Vagina (tissue), 2 donors: ENCODE results near the gene QRFP.

Experiments used
- POLR2A ChIP-seq, 2 donors: fragments of 450-650 bp; IDR thresholded peaks; one replicate each; pipeline ENCODE4 v1.6.1; 2017; ENCODE audit warnings: antibody characterized with exemption in 2 of 2, mild to moderate bottlenecking in 2 of 2, moderate library complexity in 2 of 2
- POLR2AphosphoS5 ChIP-seq, 2 donors: sonication (generic); formaldehyde crosslinking; IDR thresholded peaks; one replicate each; pipeline ENCODE4 v1.9.0; 2017; ENCODE audit warnings: antibody characterized with exemption in 2 of 2, mild to moderate bottlenecking in 2 of 2, low read depth in 1 of 2; ENCODE audit not compliant: insufficient read depth in 1 of 2
- TF ChIP-seq, protein P1 (sequence below), 3 experiments: fragments of 450-650 bp in 2 of 3; fragments of 200-600 bp in 1 of 3; sonication (generic) in 1 of 3; IDR thresholded peaks; one replicate each; pipeline ENCODE4 v1.5.1; 2017 to 2019; ENCODE audit warnings: antibody characterized with exemption in 3 of 3, mild to moderate bottlenecking in 2 of 3, moderate library complexity in 2 of 3

GRCh38 chr9:130943221-130943620 is 46.6 kb upstream of the QRFP start:
- TF ChIP-seq, protein P1, sequence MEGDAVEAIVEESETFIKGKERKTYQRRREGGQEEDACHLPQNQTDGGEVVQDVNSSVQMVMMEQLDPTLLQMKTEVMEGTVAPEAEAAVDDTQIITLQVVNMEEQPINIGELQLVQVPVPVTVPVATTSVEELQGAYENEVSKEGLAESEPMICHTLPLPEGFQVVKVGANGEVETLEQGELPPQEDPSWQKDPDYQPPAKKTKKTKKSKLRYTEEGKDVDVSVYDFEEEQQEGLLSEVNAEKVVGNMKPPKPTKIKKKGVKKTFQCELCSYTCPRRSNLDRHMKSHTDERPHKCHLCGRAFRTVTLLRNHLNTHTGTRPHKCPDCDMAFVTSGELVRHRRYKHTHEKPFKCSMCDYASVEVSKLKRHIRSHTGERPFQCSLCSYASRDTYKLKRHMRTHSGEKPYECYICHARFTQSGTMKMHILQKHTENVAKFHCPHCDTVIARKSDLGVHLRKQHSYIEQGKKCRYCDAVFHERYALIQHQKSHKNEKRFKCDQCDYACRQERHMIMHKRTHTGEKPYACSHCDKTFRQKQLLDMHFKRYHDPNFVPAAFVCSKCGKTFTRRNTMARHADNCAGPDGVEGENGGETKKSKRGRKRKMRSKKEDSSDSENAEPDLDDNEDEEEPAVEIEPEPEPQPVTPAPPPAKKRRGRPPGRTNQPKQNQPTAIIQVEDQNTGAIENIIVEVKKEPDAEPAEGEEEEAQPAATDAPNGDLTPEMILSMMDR (IDR thresholded peaks at IDR 0.05), result no peak
- TF ChIP-seq POLR2AphosphoS5 (IDR thresholded peaks at IDR 0.05; ENCODE audit: insufficient read depth in 1 of 2, low read depth in 1 of 2) (no peak), POLR2A (IDR thresholded peaks at IDR 0.05) (no peak)
